GM23338 (cell line): ENCODE results near the gene NFE2.

ENCODE experiments used
- CREB1 ChIP-seq: fragments of 250-450 bp; sonication (Bioruptor Pico); IDR thresholded peaks from 2 replicates; pipeline ENCODE4 v1.5.0; 2020; ENCODE audit warnings: low read depth, mild to moderate bottlenecking, moderate library complexity
- EZH2 ChIP-seq: fragments of 200-600 bp; sonication (generic); IDR thresholded peaks from one replicate; pipeline ENCODE4 v1.8.0; 2017; ENCODE audit warnings: antibody characterized with exemption, mild to moderate bottlenecking, low read depth; ENCODE audit not compliant: unreplicated experiment
- EZH2phosphoT487 ChIP-seq: fragments of 200-600 bp; sonication (generic); IDR thresholded peaks from one replicate; pipeline ENCODE4 v1.8.1; 2018; ENCODE audit warnings: antibody characterized with exemption; ENCODE audit not compliant: unreplicated experiment
- JUNB ChIP-seq: IDR thresholded peaks from one replicate; pipeline ENCODE4 v1.6.1; 2016; ENCODE audit warnings: antibody characterized with exemption; ENCODE audit not compliant: unreplicated experiment
- NANOG ChIP-seq: IDR thresholded peaks from 2 replicates; pipeline ENCODE4 v1.6.1; 2016; ENCODE audit warnings: antibody characterized with exemption, borderline replicate concordance
- POLR2AphosphoS5 ChIP-seq: IDR thresholded peaks from 2 replicates; pipeline ENCODE4 v1.6.1; 2016; ENCODE audit warnings: antibody characterized with exemption, low read depth
- ZNF114 ChIP-seq: fragments of 250-450 bp; sonication (Bioruptor Pico); IDR thresholded peaks from 2 replicates; pipeline ENCODE4 v1.5.0; 2020; ENCODE audit warnings: mild to moderate bottlenecking, moderate library complexity
- ZNF331 ChIP-seq: fragments of 250-450 bp; sonication (Bioruptor Pico); IDR thresholded peaks from 2 replicates; pipeline ENCODE4 v1.5.0; 2020; ENCODE audit warnings: low read depth, mild to moderate bottlenecking, moderate library complexity
- TF ChIP-seq, protein P1 (sequence below), 2 experiments: fragments of 200-600 bp in 1 of 2; sonication (generic) in 1 of 2; conservative IDR thresholded peaks; 2 replicates each; pipeline versions ENCODE4 v1.5.1 to v1.6.1; 2016 to 2017; ENCODE audit warnings: antibody characterized with exemption in 2 of 2, low read depth in 2 of 2, mild to moderate bottlenecking in 2 of 2, moderate library complexity in 1 of 2
- TF ChIP-seq, protein P2 (sequence below): IDR thresholded peaks from one replicate; pipeline ENCODE4 v1.6.1; 2018; ENCODE audit warnings: antibody characterized with exemption; ENCODE audit not compliant: unreplicated experiment
- TF ChIP-seq, protein P3 (sequence below): IDR thresholded peaks from 2 replicates; pipeline ENCODE4 v1.6.1; 2016; ENCODE audit warnings: antibody characterized with exemption
- TF ChIP-seq, protein P4 (sequence below): fragments of 250-450 bp; sonication (Bioruptor Pico); IDR thresholded peaks from 2 replicates; pipeline ENCODE4 v1.5.0; 2020; ENCODE audit warnings: mild to moderate bottlenecking, moderate library complexity

DNA sequence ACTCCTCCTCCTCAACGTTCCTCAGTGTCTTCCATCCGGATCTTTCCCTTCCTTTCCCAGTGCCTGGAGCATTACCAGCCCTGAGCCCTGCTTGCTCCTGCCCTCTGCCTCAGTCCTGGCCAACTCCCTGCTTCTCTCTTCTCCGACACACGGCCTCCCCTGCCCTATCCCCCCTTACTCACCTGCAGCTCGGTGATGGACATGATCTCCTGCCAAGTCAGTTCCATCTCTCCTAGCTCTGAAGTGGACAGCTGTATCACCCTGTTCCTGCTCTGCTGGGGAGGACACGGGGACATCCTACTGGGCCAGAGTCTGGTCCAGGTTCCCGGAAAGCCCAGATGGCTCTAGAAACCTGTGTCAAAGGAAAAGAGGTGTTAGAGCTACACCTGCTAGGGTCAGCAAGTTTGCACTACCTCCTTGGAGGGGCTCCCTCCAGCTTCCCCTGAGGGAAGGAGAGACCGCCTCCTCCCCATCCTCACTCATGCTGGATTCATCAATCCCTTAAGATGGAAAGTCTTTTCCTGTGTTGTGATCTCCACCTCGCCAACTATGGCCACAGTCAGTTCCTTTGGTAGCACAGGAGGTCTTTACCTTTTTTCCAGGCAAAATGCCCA lies 5.8 kb downstream of the NFE2 start:
- TF ChIP-seq, protein P1, sequence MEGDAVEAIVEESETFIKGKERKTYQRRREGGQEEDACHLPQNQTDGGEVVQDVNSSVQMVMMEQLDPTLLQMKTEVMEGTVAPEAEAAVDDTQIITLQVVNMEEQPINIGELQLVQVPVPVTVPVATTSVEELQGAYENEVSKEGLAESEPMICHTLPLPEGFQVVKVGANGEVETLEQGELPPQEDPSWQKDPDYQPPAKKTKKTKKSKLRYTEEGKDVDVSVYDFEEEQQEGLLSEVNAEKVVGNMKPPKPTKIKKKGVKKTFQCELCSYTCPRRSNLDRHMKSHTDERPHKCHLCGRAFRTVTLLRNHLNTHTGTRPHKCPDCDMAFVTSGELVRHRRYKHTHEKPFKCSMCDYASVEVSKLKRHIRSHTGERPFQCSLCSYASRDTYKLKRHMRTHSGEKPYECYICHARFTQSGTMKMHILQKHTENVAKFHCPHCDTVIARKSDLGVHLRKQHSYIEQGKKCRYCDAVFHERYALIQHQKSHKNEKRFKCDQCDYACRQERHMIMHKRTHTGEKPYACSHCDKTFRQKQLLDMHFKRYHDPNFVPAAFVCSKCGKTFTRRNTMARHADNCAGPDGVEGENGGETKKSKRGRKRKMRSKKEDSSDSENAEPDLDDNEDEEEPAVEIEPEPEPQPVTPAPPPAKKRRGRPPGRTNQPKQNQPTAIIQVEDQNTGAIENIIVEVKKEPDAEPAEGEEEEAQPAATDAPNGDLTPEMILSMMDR (conservative IDR thresholded peaks at IDR 0.05; ENCODE audit: low read depth in 2 of 2) = no peak
- TF ChIP-seq EZH2phosphoT487 = no peak
- no peak for TF ChIP-seq EZH2
- TF ChIP-seq, protein P2, sequence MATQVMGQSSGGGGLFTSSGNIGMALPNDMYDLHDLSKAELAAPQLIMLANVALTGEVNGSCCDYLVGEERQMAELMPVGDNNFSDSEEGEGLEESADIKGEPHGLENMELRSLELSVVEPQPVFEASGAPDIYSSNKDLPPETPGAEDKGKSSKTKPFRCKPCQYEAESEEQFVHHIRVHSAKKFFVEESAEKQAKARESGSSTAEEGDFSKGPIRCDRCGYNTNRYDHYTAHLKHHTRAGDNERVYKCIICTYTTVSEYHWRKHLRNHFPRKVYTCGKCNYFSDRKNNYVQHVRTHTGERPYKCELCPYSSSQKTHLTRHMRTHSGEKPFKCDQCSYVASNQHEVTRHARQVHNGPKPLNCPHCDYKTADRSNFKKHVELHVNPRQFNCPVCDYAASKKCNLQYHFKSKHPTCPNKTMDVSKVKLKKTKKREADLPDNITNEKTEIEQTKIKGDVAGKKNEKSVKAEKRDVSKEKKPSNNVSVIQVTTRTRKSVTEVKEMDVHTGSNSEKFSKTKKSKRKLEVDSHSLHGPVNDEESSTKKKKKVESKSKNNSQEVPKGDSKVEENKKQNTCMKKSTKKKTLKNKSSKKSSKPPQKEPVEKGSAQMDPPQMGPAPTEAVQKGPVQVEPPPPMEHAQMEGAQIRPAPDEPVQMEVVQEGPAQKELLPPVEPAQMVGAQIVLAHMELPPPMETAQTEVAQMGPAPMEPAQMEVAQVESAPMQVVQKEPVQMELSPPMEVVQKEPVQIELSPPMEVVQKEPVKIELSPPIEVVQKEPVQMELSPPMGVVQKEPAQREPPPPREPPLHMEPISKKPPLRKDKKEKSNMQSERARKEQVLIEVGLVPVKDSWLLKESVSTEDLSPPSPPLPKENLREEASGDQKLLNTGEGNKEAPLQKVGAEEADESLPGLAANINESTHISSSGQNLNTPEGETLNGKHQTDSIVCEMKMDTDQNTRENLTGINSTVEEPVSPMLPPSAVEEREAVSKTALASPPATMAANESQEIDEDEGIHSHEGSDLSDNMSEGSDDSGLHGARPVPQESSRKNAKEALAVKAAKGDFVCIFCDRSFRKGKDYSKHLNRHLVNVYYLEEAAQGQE = no peak
- TF ChIP-seq POLR2AphosphoS5 = no peak
- no peak for TF ChIP-seq JUNB
- TF ChIP-seq ZNF331 = no peak
- TF ChIP-seq NANOG = no peak
- TF ChIP-seq, protein P3, sequence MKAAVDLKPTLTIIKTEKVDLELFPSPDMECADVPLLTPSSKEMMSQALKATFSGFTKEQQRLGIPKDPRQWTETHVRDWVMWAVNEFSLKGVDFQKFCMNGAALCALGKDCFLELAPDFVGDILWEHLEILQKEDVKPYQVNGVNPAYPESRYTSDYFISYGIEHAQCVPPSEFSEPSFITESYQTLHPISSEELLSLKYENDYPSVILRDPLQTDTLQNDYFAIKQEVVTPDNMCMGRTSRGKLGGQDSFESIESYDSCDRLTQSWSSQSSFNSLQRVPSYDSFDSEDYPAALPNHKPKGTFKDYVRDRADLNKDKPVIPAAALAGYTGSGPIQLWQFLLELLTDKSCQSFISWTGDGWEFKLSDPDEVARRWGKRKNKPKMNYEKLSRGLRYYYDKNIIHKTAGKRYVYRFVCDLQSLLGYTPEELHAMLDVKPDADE = no peak
- TF ChIP-seq, protein P4, sequence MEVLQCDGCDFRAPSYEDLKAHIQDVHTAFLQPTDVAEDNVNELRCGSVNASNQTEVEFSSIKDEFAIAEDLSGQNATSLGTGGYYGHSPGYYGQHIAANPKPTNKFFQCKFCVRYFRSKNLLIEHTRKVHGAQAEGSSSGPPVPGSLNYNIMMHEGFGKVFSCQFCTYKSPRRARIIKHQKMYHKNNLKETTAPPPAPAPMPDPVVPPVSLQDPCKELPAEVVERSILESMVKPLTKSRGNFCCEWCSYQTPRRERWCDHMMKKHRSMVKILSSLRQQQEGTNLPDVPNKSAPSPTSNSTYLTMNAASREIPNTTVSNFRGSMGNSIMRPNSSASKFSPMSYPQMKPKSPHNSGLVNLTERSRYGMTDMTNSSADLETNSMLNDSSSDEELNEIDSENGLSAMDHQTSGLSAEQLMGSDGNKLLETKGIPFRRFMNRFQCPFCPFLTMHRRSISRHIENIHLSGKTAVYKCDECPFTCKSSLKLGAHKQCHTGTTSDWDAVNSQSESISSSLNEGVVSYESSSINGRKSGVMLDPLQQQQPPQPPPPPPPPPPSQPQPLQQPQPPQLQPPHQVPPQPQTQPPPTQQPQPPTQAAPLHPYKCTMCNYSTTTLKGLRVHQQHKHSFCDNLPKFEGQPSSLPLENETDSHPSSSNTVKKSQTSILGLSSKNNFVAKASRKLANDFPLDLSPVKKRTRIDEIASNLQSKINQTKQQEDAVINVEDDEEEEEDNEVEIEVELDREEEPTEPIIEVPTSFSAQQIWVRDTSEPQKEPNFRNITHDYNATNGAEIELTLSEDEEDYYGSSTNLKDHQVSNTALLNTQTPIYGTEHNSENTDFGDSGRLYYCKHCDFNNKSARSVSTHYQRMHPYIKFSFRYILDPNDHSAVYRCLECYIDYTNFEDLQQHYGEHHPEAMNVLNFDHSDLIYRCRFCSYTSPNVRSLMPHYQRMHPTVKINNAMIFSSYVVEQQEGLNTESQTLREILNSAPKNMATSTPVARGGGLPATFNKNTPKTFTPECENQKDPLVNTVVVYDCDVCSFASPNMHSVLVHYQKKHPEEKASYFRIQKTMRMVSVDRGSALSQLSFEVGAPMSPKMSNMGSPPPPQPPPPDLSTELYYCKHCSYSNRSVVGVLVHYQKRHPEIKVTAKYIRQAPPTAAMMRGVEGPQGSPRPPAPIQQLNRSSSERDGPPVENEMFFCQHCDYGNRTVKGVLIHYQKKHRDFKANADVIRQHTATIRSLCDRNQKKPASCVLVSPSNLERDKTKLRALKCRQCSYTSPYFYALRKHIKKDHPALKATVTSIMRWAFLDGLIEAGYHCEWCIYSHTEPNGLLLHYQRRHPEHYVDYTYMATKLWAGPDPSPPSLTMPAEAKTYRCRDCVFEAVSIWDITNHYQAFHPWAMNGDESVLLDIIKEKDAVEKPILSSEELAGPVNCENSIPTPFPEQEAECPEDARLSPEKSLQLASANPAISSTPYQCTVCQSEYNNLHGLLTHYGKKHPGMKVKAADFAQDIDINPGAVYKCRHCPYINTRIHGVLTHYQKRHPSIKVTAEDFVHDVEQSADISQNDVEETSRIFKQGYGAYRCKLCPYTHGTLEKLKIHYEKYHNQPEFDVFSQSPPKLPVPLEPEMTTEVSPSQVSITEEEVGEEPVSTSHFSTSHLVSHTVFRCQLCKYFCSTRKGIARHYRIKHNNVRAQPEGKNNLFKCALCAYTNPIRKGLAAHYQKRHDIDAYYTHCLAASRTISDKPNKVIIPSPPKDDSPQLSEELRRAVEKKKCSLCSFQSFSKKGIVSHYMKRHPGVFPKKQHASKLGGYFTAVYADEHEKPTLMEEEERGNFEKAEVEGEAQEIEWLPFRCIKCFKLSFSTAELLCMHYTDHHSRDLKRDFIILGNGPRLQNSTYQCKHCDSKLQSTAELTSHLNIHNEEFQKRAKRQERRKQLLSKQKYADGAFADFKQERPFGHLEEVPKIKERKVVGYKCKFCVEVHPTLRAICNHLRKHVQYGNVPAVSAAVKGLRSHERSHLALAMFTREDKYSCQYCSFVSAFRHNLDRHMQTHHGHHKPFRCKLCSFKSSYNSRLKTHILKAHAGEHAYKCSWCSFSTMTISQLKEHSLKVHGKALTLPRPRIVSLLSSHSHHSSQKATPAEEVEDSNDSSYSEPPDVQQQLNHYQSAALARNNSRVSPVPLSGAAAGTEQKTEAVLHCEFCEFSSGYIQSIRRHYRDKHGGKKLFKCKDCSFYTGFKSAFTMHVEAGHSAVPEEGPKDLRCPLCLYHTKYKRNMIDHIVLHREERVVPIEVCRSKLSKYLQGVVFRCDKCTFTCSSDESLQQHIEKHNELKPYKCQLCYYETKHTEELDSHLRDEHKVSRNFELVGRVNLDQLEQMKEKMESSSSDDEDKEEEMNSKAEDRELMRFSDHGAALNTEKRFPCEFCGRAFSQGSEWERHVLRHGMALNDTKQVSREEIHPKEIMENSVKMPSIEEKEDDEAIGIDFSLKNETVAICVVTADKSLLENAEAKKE (CRISPR knock-in tag) = no peak
- TF ChIP-seq ZNF114 = no peak
- TF ChIP-seq CREB1 = no peak
